Activated T-helper 1 cell treated with Interleukin-2 at 50 U/mL for 16 hours (primary cell): ENCODE data around the gene CTNND2.

ENCODE experiments used
- DNase-seq: peaks from one replicate; pipeline ENCODE4 v3.0.0-alpha.2; 2020; ENCODE audit warnings: low read depth

The CTNND2 gene

GRCh38 chr5:11385251-11385900, 518.9 kb downstream of the CTNND2 start:
- no peak for DNase-seq

- DNase-seq: no peak
These were observed 519.6 kb downstream of the CTNND2 start for GRCh38 chr5:11384441-11385250.

DNA sequence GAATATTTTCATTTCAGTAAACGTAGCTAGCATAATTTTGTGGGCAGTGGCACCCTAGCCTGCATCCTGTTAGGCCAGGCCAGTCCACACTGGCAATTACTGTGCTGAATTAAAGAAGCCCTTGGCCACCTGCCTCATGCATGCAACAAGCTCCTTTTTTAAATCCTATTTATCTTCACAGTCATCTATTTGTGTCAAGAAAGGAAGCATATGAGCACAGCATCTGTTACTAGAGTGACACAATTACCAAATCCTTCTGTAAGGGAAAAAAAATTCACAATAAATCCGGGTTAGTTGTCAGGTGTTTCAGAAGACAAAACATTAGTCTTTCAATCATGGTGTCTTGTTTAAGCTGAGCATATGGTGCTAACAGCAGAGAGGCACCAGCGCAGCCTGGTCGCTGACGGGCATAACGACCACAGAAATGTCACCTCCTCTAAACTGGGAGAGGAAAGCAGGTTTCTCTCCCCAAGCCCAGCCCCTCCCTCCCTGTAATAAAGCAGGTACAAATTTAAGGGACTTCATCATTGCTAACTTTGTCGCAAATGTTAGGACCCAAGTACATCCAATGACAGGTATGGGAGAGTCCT, 520.6 kb downstream of the CTNND2 start:
- DNase-seq: no peak

DNA sequence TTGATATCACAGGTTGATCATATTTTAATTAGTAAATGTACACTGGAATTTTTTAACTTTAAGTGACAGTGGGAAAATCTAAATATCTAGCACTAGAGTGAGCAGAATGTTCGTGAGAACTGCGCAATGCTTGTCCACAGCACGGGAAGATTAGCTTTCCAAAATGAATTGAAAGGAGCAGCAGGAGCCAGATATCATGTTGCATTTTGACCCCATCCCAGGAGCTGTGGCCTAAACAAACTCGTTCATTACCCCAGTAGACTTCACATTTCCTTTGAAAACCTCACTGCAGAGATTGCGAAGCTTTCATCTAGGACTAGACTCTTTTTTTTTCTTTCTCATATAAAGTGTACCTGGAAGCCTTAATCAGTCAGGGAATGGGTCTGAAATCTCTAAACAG, 525.8 kb downstream of the CTNND2 start:
- DNase-seq: no peak

DNA sequence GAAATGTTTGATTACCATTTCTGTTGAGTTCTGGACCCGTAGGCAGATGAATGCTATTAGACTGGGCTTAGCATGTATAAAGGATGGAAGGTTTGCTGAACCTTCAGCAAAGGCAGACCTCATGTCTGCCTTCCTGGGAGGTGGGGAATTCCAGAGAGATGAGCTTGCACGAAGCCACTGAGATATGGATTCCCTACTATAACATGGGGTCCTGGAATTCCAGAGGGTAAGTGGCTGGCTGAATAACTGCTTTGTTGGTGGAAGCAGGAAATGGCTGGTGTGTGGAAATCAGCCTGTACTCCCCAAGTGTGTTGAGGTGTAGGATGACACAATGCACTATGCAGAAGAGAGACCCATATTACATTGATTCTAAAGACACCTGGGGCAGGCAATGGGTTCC, 526.4 kb downstream of the CTNND2 start:
- DNase-seq: no peak

GRCh38 chr5:11372191-11372590, 532.1 kb downstream of the CTNND2 start:
- DNase-seq: no peak

- no peak for DNase-seq
These were observed 533.2 kb downstream of the CTNND2 start for GRCh38 chr5:11371021-11371420.

GRCh38 chr5:11364531-11364930, 539.7 kb downstream of the CTNND2 start:
- no peak for DNase-seq

DNA sequence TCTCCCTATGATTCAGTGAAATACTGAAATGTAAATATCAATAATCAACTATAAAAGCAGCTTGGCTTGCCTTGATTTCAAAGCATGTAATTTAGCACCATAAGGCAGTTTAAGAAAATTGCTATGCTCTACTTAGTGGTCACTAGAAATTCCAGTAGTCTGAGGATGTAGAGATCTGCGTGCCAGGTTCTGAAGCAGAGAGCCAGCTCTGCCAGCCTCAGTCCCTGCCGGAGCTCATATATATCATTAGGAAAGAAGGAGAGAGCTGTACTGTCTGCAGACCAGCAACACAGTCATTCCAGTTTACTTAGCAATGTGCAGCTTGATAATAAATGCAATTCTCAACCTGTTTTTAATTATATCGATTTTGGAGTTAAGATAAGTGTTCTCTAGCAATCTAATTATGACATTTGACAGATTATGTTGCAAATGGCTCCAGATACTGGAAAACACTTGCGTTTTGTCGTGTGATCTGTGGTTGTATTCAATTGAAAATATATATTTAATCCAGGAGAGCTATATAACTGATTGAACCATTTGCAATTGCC, 540.5 kb downstream of the CTNND2 start:
- no peak for DNase-seq

GRCh38 chr5:11361768-11362167, 542.5 kb downstream of the CTNND2 start:
- DNase-seq: no peak

GRCh38 chr5:11357928-11358327, 546.3 kb downstream of the CTNND2 start:
- DNase-seq: no peak

GRCh38 chr5:11355491-11355890, 548.8 kb downstream of the CTNND2 start:
- DNase-seq: no peak

DNA sequence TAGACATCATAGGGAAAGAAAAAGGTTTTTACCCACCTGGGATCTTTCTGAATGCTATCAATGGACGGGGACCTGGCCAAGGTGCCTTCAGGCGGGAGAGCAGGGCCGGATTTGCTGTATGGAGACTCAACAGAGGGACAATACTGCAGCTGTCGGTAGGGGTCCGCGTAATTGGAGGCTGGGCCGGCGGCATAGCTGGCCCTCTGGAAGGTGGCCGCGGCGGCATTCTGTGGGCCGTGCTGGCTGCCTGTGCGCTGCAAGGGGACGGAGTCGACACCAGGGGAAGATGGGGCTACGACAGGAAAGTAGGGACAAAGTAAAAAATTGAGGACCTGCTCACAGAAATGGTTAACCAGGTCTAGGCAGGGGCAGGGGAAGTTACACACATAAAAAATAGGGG, 557.9 kb downstream of the CTNND2 start:
- no peak for DNase-seq

- DNase-seq: no peak
These were observed 568.1 kb downstream of the CTNND2 start for GRCh38 chr5:11335881-11336760.

GRCh38 chr5:11334404-11334803, 569.8 kb downstream of the CTNND2 start:
- DNase-seq: no peak

- DNase-seq: no peak
These were observed 574.6 kb downstream of the CTNND2 start for GRCh38 chr5:11329679-11330078.

- no peak for DNase-seq
These were observed 579.5 kb downstream of the CTNND2 start for GRCh38 chr5:11324521-11325289.

- no peak for DNase-seq
These were observed 580.5 kb downstream of the CTNND2 start for GRCh38 chr5:11323761-11324160.

DNA sequence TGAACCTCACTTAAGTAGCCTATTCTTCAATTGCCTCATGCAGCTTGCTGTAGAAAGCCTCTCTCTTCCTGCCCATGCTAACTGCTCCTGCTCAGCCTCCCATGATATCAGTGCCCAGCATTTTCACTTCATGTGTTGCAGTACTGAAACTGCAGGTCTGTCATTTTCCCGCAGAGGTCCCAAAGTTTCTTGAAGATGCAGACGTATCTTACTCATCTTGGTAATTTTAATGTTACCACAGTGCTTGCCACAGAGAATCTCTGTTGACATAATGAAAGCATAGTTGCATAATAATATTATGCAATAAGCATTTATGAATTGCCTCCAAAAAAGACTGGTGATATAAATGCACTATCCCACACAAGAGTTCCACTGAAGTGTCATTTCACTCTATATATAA, 582.1 kb downstream of the CTNND2 start:
- no peak for DNase-seq

GRCh38 chr5:11319836-11320580, 584.2 kb downstream of the CTNND2 start:
- no peak for DNase-seq
